NK-92 (cell line): ENCODE measurements around the gene CD47.

Experiments used
- DNase-seq: peaks from one replicate; lab custom pipeline; 2025; ENCODE audit not compliant: unreplicated experiment; lab: John Stamatoyannopoulos, UW

Gene CD47

DNA sequence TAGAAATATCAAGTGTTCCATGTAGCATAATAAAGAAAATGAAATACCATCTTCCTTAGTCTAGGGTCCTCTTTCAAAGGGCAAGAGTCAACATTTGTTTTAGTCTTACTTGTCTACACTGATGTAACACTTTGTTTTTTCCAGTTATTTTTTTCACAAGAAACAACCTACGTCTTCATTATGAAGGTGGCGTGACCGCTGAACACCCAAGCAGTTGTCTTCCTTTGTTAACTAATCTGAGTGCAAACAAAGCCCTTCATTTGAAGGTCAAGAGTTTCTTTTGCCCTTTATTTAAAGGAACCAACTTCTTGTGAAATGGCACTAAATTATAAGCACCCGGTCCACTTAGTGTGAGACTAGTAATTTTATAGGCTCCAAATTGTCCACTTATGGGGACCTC lies 73.2 kb downstream of the CD47 start:
- DNase-seq: no peak

DNA sequence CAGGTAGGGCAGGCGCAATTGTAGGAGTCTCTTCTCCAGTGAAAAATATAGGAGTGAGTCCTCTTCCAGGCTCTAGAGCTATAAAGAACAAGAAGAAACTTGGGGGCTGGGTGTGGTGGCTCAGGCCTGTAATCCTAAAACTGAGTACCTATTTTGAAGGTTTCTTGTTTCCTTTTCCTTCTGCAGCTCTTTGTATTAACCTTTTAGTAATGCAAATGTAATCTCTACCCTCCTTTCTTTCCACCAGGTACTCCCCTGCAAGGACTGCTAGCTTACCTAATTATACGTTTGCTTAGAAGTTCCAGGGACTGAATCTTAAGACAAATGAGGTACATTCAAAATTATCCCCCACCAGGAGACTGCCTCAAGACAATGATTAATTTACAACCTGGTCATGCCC lies 75.9 kb downstream of the CD47 start:
- DNase-seq: no peak

DNA sequence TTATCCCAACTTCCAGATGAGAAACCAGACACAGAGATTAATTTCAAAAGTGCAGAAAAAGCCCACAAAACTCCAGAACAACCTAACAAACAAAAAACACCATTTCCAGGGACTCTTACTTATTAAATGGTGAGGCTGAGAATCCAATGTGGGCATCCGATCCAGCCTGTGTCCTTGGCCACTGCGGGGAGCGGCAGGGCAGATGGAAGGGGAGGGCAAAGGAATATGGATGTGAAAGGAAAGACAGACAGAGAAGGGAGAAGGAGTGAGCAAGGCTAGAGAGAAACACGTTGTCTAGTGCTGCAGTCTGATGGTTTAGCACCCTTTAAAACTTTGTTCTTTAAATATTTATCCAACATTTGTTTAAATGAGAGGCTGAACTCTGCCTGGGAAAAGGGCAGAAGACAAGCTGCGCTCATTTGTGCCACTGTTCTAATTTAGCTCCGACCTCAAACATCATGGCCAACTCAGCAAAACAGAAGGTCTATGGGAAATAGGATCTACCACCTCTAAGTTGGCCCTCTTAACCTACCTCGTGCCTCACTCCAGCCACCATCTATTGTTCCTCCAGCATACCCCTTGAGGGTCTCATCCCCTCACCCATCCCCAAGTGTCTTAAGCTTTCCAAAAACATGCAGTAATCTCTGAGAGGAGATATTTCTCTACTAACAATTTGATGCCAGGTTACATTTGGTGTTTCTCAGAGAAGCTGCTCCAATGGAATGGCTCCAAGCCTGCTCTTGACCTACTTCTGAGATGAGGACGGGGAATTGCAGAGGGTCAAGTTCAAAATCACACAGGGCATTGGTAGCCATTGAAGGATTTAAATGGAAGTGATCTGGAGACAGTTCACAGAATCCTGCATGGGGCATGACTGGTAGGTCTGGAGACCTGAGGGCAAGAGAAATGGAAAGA lies 77.4 kb downstream of the CD47 start:
- DNase-seq: no peak

DNA sequence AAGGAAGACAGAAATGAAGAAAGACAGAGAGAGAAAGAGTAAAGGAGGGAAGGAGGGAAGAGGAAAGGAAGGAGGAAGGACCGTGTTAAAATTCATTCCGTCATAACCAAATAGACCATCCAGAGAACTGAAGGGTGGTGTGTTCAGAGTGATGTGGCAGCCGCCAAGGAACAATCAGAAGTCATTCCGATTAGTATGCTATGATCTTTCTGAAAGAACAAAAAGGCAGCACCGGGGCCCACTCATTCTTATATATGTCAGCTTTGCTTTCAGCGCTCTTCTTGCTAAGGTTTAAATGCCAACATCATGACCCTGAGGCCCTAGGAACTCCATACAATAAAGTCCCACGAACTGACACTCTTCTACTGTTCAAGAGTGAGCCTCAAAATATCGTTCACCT lies 78.5 kb downstream of the CD47 start:
- DNase-seq: no peak

DNA sequence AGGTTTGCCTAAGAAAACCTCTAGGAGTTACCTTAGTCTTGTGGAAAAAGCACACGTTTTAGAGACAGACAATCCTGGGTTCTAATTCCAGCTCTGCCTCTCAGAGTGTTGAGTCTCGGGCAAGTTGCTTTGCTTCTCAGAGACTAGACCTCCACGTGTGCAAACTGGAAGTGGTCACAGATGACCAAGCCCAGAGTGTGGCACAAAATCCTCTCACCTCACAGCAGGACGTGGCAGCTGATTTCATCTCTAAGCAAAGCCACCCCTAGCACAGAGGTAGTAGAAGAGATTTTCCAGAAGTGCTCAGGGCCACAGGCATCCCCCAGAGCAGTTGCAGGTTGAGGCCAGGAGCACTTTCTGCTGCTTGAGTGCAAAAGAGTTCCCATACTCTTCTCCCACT lies 79.2 kb downstream of the CD47 start:
- no peak for DNase-seq

DNA sequence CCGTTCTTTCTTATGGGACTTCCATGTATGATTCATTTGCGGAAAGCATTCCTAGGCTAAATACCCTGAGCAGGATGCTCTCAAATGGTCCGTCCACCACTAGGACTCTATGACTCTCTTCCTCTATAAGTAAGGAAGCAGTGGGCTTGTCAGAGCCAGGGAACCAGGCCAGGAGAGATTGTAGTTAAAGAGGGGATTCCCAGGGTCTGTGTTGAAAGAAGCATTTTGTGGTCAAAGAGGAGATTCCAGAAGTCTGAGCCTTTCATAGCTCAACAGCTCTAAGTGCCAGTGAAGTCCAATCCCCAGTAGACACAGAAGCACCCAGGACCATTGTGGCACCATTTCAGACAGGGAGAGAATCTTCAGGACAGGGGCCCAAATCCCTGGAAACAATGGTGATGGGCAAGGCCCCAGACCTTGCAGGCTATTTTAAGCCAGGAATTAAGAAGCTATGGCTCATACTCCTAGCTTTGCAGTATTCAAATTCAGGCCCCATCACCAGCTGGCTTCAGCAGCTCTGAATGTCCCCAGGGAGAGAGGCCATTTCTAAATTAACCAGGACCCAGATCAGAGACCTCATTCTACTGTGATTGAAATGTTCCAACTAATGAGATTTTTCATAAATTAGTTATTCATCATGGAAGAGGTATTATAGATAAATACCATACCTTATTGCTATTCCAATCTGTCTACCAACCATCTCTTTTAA lies 81.7 kb downstream of the CD47 start:
- DNase-seq: no peak

DNA sequence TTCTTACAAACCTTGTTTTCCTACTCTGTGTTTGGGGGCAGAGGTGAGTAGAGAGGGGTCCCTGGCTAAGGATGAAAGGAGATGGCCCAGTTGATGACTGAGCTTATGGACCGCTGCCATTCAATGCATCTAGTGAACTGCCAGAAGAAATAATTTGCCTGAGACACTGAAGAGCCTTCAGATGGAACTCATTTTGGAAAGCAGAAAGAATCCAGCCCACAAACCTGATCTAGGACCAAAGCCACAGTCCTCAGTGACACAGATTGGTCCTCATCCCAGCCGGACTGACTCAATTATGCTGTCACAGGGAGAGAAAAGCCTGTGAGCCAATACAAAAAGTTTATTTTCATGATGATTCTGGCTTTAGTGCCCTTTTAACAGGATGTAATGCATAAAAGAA lies 82.7 kb downstream of the CD47 start:
- DNase-seq: no peak

DNA sequence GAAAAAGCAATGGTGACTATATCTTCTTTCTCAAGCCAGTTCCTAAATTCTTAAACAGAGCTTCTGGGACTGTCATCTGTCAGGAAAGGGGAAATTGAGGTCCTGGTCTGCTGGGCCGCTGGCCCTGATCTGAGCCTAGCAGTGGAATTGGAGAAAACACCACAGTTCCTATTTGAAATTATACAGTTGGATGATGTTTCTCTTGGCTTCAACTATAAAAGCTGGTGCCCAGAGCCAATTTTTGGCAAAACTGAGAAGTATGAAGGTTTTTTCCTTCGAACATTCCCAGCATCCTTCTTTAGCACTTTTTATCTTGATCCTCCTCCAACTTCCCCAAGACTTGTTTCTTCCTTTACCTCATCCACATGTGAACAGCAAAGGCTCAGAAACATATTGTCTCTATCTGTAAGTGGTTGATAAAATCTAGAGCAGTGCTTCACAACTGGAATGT lies 83.9 kb downstream of the CD47 start:
- no peak for DNase-seq

DNA sequence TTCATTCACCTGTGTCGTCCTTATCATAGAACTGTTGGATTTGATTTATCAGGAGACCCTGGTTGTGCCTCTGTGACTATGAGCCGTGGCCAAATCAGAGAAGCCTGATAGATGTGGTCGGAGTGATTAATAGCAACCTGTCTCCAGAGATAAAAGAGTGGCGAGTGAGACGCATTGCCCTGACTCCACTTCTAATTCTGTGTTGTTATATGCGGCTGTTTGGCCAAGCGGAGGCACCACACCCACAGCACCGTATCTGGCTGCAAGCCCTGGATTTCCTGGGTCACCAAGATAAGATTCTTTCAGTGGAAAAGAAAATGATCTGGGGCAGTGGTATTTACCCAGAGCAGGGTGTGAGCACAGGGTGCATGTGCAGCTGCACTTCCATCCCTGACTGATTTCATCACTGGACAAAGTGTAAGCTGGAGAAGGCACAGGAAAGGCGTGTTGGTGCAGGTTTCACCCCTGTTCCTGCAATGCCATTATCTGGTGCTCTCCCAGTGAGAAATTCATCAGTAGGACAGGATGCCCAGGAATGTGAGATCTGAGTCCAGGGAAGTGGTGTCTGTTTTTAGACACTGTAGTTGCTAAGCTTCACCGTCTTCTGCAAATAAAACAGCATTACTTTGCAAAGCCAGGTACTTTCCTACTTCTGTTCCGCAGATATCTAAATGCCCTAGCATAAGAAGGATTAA lies 84.6 kb downstream of the CD47 start:
- no peak for DNase-seq

DNA sequence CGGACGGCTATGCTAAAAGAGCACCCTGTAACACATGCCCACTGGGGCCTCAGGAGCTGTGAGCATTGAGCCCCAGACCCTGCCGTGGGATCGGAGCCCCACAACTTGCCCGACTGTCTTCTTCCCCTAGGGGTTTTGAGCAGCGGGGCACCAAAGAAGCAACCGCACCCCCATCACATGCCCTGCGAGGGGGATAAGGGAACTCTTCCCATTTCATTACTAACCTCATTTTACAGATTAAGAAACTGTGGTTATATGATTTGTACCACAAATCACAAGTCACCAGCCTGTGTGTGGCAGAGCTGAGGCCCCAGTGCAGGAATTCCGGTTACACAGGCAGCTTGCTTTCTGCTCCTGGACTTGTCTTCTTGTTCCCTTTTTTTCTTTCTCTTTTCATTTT lies 86.2 kb downstream of the CD47 start:
- DNase-seq: no peak

DNA sequence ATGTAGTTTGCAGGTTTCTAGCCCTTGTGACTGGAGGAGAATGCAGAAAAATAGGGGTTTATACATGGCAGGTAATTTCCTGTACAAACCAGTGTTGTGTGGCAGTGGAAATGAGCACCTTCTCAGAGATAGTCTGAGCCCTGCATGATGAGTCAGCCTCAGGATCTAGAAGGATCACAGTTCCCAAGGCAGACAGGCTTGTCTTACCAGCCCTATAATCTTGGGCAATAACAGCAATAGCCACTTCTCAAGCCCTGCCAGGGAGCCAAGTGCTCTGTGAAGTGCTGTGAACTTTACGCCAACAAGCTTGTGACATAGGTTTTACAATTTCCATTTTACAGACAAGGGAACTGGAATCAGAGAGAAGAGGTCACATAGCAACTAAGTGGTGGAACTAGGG lies 89.4 kb downstream of the CD47 start:
- DNase-seq: no peak

DNA sequence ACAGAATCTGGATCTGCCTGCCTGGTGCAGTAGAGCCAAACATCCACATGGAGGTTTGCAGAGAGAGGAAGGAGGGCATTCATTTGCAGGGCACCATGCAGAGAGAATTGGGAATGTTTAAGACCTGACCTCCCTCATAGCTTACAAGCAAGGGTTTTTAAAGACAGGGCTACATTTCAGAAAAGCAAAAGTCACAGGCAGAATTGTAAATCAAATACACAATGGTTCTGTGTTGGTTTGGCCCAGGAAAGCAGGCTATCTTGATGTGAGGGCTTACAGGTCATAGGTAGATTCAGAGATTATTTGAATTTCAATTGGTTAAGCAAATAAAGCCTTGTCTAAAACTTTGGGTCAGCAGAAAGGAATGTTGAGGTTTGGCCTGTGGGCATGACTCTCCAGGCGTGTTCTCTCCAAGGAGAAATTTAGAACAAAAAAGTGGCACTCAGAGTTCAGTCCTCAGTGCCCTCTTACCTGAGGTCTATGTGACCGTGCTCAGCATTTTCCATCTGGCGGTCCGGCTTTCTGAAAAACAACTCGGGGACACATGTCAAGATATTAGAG lies 91.5 kb downstream of the CD47 start:
- no peak for DNase-seq

DNA sequence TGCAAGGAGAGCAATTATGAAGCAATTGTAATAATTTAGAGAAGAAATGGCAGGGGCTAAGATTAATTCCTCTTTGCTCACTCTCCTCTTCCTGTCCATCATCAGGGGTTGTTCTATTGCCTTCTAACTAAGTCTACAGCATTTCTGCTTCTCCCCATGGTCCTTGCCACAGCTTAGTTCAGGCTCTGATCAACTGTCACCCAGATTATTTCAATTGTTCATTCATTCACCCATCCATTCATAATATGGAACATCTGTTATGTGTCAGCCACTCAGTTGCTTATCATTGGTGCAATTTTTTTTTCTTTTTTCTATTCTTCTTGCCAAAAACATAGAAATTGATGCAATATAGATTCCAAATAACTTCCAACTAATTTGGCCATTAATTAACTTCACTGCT lies 93.2 kb downstream of the CD47 start:
- DNase-seq: no peak

DNA sequence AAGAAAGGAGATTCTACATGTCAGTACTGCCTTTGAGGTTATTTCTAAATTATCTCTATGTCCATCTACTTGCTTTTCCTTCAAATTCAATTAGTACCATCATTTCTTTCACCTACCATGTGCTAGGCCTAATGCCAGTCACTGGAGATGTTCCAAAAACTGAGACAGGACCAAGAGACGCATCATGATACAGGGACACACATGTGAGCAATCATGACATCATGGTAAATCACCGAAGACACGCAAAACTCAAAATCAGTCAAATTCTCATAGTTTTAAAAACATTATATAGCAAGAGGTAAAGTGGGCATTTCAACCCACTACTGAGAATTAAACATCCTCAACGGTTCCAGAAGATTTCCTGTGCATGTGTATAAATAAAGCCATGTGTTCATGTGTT lies 95.0 kb downstream of the CD47 start:
- no peak for DNase-seq

DNA sequence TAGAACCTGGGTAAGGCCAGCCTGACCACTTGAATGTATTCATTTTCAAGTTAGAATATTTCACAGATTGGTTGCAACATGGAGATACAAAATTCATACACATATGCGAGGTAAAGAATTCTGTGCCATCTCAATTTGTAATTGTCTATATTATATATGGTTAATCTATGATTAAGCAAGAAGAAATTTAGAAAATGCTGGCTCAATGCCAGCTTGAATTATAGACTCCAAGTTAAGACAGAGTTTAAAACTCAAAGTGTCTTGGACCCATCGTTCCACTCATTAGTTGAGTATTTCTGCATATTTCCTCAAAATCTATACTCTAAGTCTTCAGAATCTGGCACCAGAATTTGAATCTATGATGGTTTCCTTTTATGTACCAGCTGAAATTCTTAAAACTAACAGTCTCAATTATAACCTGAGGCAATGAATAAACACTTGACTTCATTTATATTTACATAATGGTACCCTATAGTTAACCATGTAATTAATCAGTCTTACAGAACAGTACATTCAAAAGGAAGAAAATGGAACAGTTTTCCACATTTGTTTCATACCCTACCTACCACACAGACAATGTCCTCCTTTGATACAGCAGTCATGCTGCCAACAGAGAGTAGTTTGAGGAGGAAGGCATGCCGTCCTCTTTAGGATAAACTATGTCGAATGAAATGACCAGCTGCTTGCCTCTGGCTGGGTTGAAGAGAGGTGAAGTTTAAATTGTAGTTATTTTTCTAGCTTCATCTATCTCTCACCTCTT lies 95.7 kb downstream of the CD47 start:
- DNase-seq: no peak

DNA sequence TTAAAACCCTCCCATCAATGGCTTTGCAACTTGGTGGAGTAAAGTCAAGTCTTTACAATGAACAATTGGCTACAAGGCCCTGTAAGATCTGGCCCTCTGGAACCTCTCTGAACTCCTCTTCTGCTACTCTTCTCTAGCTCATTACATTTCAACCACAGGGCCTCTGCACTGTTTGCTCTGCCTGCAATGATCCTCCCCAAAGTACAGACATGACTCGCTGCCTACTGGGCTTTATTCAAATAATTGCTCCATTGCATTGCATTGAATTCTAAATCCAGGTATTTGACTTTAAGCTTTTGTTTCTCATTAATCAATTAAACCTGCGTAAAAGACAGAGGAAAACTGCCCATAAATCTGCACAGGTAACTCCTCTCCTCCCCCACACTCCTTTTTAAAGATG lies 96.7 kb downstream of the CD47 start:
- no peak for DNase-seq

DNA sequence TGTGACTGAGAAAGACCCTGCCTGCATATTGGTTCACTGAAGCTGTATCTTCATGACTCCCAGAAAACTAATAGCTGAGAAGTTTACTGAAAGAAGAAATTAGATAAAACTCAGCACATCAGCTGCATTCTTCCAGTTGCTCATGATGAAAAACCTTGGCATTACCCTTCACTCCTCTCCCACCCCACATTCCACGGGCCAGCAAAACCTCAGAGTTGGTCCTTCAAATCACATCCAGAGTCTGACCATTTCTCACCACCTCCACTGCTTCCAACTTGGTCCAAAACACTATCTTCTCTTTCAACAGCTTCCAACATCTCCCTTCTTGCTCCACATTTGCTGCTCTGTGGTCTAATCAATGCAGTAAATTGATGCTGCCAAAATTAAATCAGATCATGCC lies 97.1 kb downstream of the CD47 start:
- DNase-seq: no peak
